Jurkat, Clone E6-1 (cell line): Measurements from ENCODE around the gene SMARCD1.
"Not testable (repeated sequence)": the region's sequence is repeated elsewhere in the genome, so short reads cannot be mapped to it uniquely, and the experiment has no call there.

Experiments
- DNase-seq: peaks from one replicate; pipeline ENCODE4 v3.0.0-alpha.2; 2011; ENCODE audit warnings: low read depth, low spot score
- H3K4me3 ChIP-seq: 2 replicates; pipeline ENCODE4 v1.5.1; 2011; ENCODE audit warnings: mild to moderate bottlenecking, low read length, control low read depth, moderate library complexity

Gene SMARCD1

GRCh38 chr12:50112456-50113218 is 27.5 kb downstream of the SMARCD1 start:
- H3K4me3 ChIP-seq = peak overlapping the region; percentile 100
- DNase-seq = no peak

GRCh38 chr12:50117057-50117622 is 32.0 kb downstream of the SMARCD1 start:
- no peak overlapping the region for H3K4me3 ChIP-seq
- DNase-seq = no peak

- no peak overlapping the region for H3K4me3 ChIP-seq
- no peak for DNase-seq
These were observed 34.2 kb downstream of the SMARCD1 start for GRCh38 chr12:50119387-50119786.

GRCh38 chr12:50120521-50120920 is 35.4 kb downstream of the SMARCD1 start:
- H3K4me3 ChIP-seq = no peak overlapping the region
- no peak for DNase-seq

- H3K4me3 ChIP-seq = no peak overlapping the region
- DNase-seq = no peak
These were observed 35.8 kb downstream of the SMARCD1 start for GRCh38 chr12:50120953-50121352.

- no peak for DNase-seq
- no peak overlapping the region for H3K4me3 ChIP-seq
These were observed 36.5 kb downstream of the SMARCD1 start for GRCh38 chr12:50121641-50122040.

GRCh38 chr12:50123203-50123602 is 38.1 kb downstream of the SMARCD1 start:
- no peak overlapping the region for H3K4me3 ChIP-seq
- no peak for DNase-seq

- no peak for DNase-seq
- H3K4me3 ChIP-seq = no peak overlapping the region
These were observed 42.4 kb downstream of the SMARCD1 start for GRCh38 chr12:50127546-50127945.

- no peak for DNase-seq
- H3K4me3 ChIP-seq = no peak overlapping the region
These were observed 44.1 kb downstream of the SMARCD1 start for GRCh38 chr12:50129290-50129689.

GRCh38 chr12:50132505-50133135 is 47.5 kb downstream of the SMARCD1 start:
- no peak overlapping the region for H3K4me3 ChIP-seq

GRCh38 chr12:50142993-50143392 is 57.9 kb downstream of the SMARCD1 start:
- H3K4me3 ChIP-seq = no peak overlapping the region
- no peak for DNase-seq

More at GRCh38 chr12:50132505-50133135, 47.5 kb downstream of the SMARCD1 start:
- DNase-seq = no peak

GRCh38 chr12:50145439-50145838 is 60.3 kb downstream of the SMARCD1 start:
- H3K4me3 ChIP-seq = no peak overlapping the region
- DNase-seq = no peak

GRCh38 chr12:50147281-50147680 is 62.1 kb downstream of the SMARCD1 start:
- no peak for DNase-seq
- H3K4me3 ChIP-seq = no peak overlapping the region

GRCh38 chr12:50148011-50148410 is 62.9 kb downstream of the SMARCD1 start:
- H3K4me3 ChIP-seq, DNase-seq: not testable (repeated sequence)

GRCh38 chr12:50149311-50149710 is 64.2 kb downstream of the SMARCD1 start:
- H3K4me3 ChIP-seq = no peak overlapping the region
- DNase-seq = no peak
